ENCODE measurements around the gene IRF2BPL.

- TF ChIP-seq CTCF (IDR thresholded peaks at IDR 0.05) (no peak), POLR2A (IDR thresholded peaks at IDR 0.05) (no peak)
These were observed 10.8 kb downstream of the IRF2BPL start for GRCh38 chr14:77017666-77018065.

Measured in adrenal gland (tissue), 5 donors.